Activated CD4-positive, alpha-beta T cell treated with anti-CD3 and anti-CD28 coated beads for 48 hours (primary cell): ENCODE results near the gene SMG7.

Source experiments
- DNase-seq: peaks from one replicate; pipeline ENCODE4 v3.0.0-alpha.2; 2020

The SMG7 gene

DNA sequence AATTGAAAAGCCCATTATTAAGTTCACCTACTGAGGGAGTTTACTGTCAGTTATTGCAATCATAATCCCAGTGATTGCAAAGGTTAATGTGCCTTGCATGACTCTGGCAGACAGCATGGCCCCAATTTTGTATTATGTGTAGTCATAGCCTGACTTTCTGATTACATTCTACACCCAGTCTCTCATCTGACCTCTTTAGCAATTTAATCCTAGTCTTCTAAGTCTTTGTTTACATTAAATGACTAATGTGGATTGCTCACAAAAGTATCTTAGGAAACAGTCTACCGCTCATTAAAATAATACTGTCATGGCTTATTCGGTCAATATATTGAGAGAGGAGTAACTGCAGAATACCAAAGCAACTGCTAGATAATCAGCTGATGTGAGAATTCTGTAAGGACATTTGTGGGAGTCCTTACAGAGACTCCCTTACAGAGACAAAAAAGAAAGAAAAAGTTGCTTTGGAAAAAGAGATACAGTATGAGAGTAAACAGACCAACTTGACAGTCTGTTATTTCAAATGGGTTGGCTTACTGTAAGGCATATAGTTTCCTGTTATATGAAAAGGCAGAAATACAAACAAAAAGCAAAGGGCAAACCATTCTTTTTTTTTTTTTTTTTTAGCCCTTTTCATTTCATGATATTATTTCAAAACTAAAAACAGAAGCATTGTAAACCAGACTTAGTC is 42.8 kb downstream of the SMG7 start:
- no peak for DNase-seq

DNA sequence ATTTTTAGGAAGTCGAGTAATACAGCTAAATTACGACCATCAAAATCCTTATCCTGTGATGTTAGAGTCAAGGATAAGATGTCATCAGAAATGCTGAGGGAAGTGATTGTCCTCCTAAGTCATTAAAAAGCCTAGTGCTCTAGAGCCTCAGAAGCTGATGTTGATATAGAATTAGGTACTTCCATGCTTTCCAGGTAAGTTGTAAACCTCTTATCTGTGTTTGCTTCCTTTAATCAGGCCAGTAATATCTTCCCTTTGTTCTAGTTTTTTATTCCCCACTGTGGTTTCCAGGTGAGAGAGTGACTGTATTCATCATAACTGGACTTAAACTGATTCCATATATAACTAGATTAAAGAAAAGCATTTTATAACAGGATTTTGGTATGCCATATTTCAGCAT is 44.4 kb downstream of the SMG7 start:
- no peak for DNase-seq

GRCh38 chr1:183517401-183517800 is 45.1 kb downstream of the SMG7 start:
- DNase-seq = no peak

DNA sequence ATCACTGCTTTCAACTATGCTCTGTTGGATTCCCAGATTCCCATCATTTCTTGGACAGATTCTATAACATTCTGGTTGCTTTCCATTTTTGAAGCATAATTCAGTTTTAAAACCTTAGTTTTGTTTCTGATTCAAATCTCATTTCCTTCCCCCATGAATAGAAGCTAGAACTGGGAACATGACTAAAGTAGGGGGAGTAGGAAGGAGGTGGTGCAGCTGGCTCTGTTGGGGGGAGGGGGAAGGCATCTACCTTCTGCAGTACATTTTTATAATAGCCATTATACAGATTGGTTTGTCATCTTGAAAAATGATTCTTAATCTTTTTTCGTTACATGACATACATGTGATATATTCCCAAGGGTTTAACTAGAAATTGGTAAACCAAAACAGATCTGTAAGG is 48.1 kb downstream of the SMG7 start:
- no peak for DNase-seq

DNA sequence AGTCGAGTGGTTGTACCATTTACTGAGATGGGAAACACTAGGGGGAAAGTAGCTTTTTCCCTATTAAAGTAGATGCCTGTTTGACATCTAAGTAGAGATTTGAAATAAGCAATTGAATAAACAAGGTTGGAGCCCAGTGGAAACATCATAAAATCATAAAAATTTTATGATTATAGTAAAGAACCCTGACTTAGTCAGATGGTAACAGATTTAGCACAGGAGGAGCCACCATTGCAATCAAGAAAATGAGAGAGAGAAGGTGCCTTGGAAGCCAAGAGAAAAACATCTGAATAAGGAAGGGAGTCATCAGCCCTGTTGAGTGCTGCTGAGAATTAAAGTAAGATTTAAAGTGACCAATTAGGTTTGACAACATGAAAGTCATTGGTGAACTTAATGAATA is 49.8 kb downstream of the SMG7 start:
- DNase-seq = no peak

- no peak for DNase-seq
Measured at GRCh38 chr1:183528577-183528976, 56.3 kb downstream of the SMG7 start.

DNA sequence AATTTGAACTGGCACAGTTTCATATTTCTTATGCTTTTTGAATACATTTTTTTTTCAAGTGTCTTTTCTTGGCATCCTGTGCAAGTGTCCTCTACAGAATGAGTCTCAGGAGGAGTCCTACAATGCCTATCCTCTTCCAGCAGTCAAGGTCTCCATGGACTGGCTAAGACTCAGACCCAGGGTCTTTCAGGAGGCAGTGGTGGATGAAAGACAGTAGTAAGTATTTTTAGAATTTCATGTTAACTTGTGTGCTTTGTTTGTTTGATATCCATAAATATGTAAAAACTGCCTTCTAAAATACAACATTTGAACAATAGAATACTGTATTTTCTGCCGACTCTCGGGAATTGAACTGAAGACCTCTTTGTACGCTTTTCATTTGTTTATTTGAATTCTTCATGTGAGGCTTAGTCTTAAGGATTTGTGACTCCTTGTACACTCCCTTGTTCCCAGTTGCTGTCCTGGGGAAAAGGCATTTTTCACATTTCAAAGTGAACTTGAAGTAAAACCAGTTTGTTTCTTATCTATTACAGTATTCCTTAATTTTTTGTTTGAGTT is 61.4 kb downstream of the SMG7 start:
- DNase-seq = no peak

GRCh38 chr1:183537405-183537804 is 65.1 kb downstream of the SMG7 start:
- DNase-seq = no peak

DNA sequence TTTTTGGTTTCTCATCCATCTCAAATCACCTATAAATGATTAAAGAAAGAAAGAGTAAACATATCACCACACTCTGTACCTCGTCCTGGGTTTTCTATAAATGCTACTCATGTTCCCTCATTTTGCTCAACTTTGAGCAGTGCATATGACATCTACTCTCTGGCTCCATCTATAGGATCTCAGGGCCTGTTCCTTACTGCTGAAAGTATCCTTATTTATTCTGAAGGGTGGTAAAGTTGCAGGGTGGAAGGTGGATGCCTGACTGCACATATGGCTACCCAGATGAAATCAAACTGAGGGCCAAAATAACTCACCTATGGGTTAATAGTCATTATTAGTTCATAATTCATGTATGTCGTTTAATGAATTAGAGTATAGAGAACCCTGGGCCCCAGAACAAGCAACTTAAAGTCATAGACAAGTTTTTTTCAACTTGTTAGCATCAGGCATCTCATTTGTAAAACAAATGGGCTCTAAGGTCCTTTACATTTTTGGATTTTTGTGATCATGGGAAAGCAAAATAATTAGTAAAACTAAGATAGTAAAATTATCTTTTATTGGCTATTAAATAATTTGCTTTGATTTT is 71.4 kb downstream of the SMG7 start:
- no peak for DNase-seq

- no peak for DNase-seq
Measured at GRCh38 chr1:183544598-183545297, 72.4 kb downstream of the SMG7 start.

GRCh38 chr1:183546427-183546826 is 74.1 kb downstream of the SMG7 start:
- no peak for DNase-seq

DNA sequence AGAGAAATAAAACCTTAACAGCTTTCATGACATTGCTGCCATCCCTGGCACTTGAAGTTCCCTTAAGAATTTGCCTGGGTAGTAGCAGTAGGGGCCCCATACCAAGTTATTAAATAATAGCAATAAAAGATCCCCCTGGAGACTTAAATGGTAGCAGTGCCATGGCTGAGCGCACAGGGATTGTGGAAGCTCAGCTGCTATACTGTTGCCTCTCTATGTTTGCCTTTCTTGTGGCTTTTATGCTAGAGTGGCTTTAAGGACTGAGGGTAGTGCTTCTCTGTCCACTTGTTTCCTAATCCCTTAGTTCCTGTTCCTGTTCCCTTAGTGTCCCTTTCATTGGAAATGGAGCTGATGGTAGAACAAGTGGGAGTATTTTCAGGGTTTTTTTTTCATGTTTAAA is 75.8 kb downstream of the SMG7 start:
- no peak for DNase-seq

DNA sequence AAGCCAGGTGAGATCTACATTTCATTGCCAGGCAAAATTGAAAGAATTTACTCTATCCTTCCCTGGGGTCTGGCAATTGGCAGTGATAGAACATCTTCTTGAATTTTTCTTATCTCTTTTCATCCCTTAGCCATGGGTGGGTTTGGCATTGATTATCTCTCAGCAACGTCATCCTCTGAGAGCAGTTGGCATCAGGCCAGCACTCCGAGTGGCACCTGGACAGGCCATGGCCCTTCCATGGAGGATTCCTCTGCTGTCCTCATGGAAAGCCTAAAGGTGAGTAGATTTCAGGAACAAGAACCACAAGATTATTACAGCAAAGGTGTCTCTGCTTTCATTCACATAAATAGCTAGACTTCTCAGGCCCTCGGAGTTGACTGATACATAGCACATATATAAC is 78.6 kb downstream of the SMG7 start:
- DNase-seq = no peak

DNA sequence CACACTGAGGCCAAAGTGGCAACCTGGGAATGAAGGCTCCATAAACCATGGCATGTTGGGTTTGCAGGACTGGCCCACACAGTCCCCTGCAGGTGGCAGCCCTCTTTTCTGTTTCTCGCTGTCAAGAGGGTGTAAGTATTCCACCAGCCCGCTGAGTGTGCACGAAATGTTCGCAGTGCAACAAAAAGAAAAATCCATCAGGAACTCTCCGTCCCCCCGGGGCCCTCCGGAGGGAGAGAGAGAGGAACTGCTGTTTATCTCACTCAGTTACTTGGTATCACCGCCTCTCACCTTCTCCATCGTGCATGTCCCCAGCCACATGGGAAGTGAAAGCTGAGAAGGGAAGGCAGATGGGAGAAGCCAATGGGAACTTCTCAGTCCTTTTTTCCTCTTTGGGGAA is 79.6 kb downstream of the SMG7 start:
- DNase-seq = no peak

GRCh38 chr1:183552441-183552840 is 80.1 kb downstream of the SMG7 start:
- DNase-seq = no peak

GRCh38 chr1:183552891-183553290 is 80.6 kb downstream of the SMG7 start:
- no peak for DNase-seq

DNA sequence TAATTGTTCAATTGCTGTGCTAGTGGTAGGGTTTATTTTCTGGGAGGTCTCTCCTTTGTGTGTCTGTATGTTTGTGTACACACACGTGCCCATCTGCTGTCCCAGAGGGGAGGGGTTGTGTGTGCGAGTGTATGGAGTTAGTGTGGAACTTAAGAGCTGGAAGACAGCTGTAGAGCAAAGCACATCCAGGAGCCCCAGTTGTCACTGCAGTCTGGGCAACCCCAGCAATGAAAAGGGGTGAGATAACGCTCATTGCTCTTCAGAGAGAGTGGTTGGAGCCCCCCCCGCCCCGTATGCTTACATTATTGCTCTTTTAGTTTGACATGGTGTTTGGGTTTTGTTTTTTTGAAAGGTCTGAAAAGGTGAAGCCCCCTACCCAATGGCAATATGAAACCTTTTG is 81.0 kb downstream of the SMG7 start:
- no peak for DNase-seq

DNA sequence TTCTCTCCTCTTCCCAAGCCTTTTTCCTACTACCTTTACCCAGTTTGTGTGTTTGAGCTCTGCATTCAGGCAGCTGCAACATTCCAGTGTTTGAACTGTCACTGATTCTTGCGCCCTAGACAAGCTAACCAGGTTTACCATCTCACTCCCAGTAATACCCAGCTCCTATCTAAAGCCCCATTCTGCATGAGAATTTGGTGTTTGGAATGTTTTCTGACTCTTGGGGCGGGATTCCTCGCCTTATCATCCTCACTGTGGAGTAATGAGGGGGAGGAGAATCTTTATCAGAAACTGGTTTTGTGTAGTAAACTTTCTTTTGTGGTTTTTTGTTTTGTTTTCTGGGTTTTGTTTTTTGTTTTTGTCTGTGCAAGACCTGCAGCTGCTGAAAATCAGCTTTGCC is 81.5 kb downstream of the SMG7 start:
- no peak for DNase-seq

- DNase-seq = no peak
Measured at GRCh38 chr1:183554577-183554976, 82.3 kb downstream of the SMG7 start.

GRCh38 chr1:183559061-183559460 is 86.8 kb downstream of the SMG7 start:
- no peak for DNase-seq

GRCh38 chr1:183562701-183563100 is 90.4 kb downstream of the SMG7 start:
- no peak for DNase-seq

GRCh38 chr1:183565261-183565660 is 93.0 kb downstream of the SMG7 start:
- DNase-seq = no peak

DNA sequence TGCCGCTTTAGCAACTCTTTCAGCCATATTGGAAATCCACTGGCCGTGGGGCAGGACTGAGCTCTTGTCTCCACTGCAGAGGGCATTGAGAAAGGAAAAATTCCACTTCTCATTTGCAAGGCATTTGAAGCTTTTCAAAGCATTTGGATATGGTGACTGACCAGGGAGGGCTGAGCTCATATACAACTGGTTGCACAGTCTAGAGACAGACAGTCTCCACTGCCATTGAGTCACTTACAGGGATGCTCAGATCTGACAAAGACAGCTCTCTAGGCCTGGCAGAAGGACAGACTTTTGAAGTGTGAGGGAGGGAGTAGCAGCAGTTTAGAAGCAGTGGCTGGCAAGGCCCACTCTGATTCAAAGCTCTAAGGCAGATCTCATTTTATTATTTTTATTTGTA is 93.7 kb downstream of the SMG7 start:
- DNase-seq = no peak

GRCh38 chr1:183567584-183567983 is 95.3 kb downstream of the SMG7 start:
- peak; percentile 37 for DNase-seq
